GM12878 (cell line): ENCODE data around the gene RRAS. TPM values are rescaled to one million over a fixed set of nuclear protein-coding genes. Genes with fewer than 3 reads are reported as not detected.

ENCODE experiments used
- ATAC-seq: fragments of 200-7000 bp; cut with Tn5 transposase; 3 replicates; pipeline ENCODE4 v1.9.1; 2020; ENCODE audit warnings: mild to moderate bottlenecking, moderate library complexity
- BruUV-seq: library from RNA; stranded (reverse); fragments of 400-500 nt; replicated peaks from 2 replicates; lab custom pipeline; 2021; lab: Mats Ljungman, UMichigan
- CTCF ChIA-PET: fragments of 300-600 bp; sonication (Branson Sonifier 250); formaldehyde crosslinking; extraction: SDS; loops from one replicate; lab custom pipeline; 2021; ENCODE audit warnings: inconsistent platforms; lab: Yijun Ruan, JAX
- POLR2A ChIA-PET: fragments of 350-600 bp; formaldehyde crosslinking; extraction: SDS; loops from one replicate; lab custom pipeline; 2021; ENCODE audit warnings: inconsistent platforms; lab: Charles Lee
- RAD21 ChIA-PET: fragments of 300-600 bp; sonication (Branson Sonifier 250); formaldehyde crosslinking; loops from one replicate; lab custom pipeline; 2023; ENCODE audit warnings: antibody characterized with exemption; ENCODE audit not compliant: unreplicated experiment; lab: Charles Lee
- SMC1A ChIA-PET: fragments of 300-600 bp; sonication (Branson Sonifier 250); formaldehyde crosslinking; loops from one replicate; lab custom pipeline; 2023; ENCODE audit not compliant: unreplicated experiment, uncharacterized antibody; lab: Charles Lee
- DNase-seq: peaks from one replicate; pipeline ENCODE4 v3.0.0-alpha.2; 2011; ENCODE audit warnings: low read depth, low spot score
- FAIRE-seq: peaks from 3 replicates; lab custom pipeline; 2011; peaks lifted over from hg19 to GRCh38; lab: Jason Lieb, UNC
- H2AFZ ChIP-seq: 2 replicates; pipeline ENCODE4 v1.6.0; 2011; ENCODE audit warnings: low read depth, low read length, control low read depth; ENCODE audit not compliant: control insufficient read depth
- H3K27ac ChIP-seq: 2 replicates; pipeline ENCODE4 v1.5.1; 2011; ENCODE audit warnings: control low read depth; ENCODE audit not compliant: control insufficient read depth, insufficient read depth
- H3K27me3 ChIP-seq, 2 experiments: replicated peaks in 1 of 2; 2 replicates each; pipeline versions ENCODE4 v1.6.0 to v1.6.1; 2011; ENCODE audit warnings: low read length in 1 of 2; ENCODE audit not compliant: control insufficient read depth in 2 of 2, insufficient read depth in 2 of 2
- H3K36me3 ChIP-seq, 2 experiments: 2 replicates each; pipeline ENCODE4 v1.5.1; 2011; ENCODE audit warnings: low read length in 1 of 2; ENCODE audit not compliant: control insufficient read depth in 2 of 2, insufficient read depth in 2 of 2
- H3K4me1 ChIP-seq: 2 replicates; pipeline ENCODE4 v1.6.1; 2011; ENCODE audit warnings: mild to moderate bottlenecking, low read length, moderate library complexity, mixed read lengths; ENCODE audit not compliant: control insufficient read depth, insufficient read depth
- H3K4me2 ChIP-seq: 2 replicates; pipeline ENCODE4 v1.6.0; 2011; ENCODE audit warnings: control low read depth; ENCODE audit not compliant: control insufficient read depth, insufficient read depth
- H3K4me3 ChIP-seq: fragments of 200-600 bp; sonication (generic); 2 replicates; pipeline ENCODE4 v1.5.1; 2016
- H3K79me2 ChIP-seq: 2 replicates; pipeline ENCODE4 v1.6.0; 2011; ENCODE audit warnings: low read length; ENCODE audit not compliant: control insufficient read depth, insufficient read depth
- H3K9ac ChIP-seq: 2 replicates; pipeline ENCODE4 v1.8.0; 2011; ENCODE audit warnings: low read length, control low read depth, mixed read lengths; ENCODE audit not compliant: control insufficient read depth, insufficient read depth
- H3K9me3 ChIP-seq: replicated peaks from 3 replicates; pipeline ENCODE4 v1.5.1; 2011; ENCODE audit warnings: mild to moderate bottlenecking, low read length; ENCODE audit not compliant: control insufficient read depth, insufficient read depth
- H4K20me1 ChIP-seq: 2 replicates; pipeline ENCODE4 v1.6.0; 2011; ENCODE audit not compliant: control insufficient read depth, insufficient read depth
- CTCF ChIP-seq, 3 experiments: IDR thresholded peaks in 2 of 3; conservative IDR thresholded peaks in 1 of 3; 2 replicates each; pipeline ENCODE4 v1.5.1; 2011; ENCODE audit warnings: low read depth in 3 of 3, low read length in 3 of 3, mild to moderate bottlenecking in 3 of 3, control low read depth in 2 of 3, moderate library complexity in 2 of 3, inconsistent platforms in 1 of 3, mixed read lengths in 1 of 3; ENCODE audit not compliant: control insufficient read depth in 2 of 3, insufficient read depth in 1 of 3; ENCODE audit errors: extremely low read depth in 1 of 3
- NKRF ChIP-seq: fragments of 450-650 bp; conservative IDR thresholded peaks from 2 replicates; pipeline ENCODE4 v1.6.1; 2017; ENCODE audit warnings: mild to moderate bottlenecking, moderate library complexity
- TCF3 ChIP-seq: IDR thresholded peaks from 2 replicates; pipeline ENCODE4 v1.6.1; 2012; ENCODE audit warnings: low read depth, mild to moderate bottlenecking, low read length, borderline replicate concordance; ENCODE audit not compliant: insufficient read depth
- whole genome bisulfite sequencing: methylation state at CpG from one replicate; pipeline ENCODE4 v1.1.6; 2016; ENCODE audit warnings: low lambda C conversion rate; ENCODE audit not compliant: insufficient replicate concordance, insufficient coverage; ENCODE audit errors: missing lambda C conversion rate; 5-methylcytosine and 5-hydroxymethylcytosine counted together
- in situ Hi-C: fragments of 300-500 bp; cut with MboI; formaldehyde crosslinking; loops from 9 replicates; pipeline ENCODE4 v1.14.3; 2018; ENCODE audit warnings: mixed read lengths
- intact Hi-C: fragments of 100-400 bp; cut with micrococcal nuclease; formaldehyde crosslinking; loops from one replicate; pipeline ENCODE4 v1.14.2; 2022; ENCODE audit not compliant: unreplicated experiment
- polyA plus RNA-seq, 11 experiments: library from polyadenylated mRNA; depleted of rRNA in 4 of 11; unstranded in 6 of 11; stranded (reverse) in 5 of 11; fragments of >200 nt; fragmentation: Nextera tagmentation in 4 of 11; fragmentation: Illumina TruSeq in 1 of 11; extraction: Ambion mirVana in 4 of 11; extraction: Trizol in 1 of 11; gene quantifications; 1 replicate in 1 of 11; 2 replicates in 10 of 11; pipeline versions ENCODE4 v1.2.1 to v1.2.3, GENCODE V29; 2011 to 2016; ENCODE audit warnings: inconsistent platforms in 2 of 11, missing spikeins in 2 of 11, low read depth in 1 of 11
- total RNA-seq, 4 experiments: library from RNA; depleted of rRNA in 3 of 4; stranded (reverse); fragments of >200 nt in 3 of 4; fragmentation: Illumina TruSeq in 1 of 4; extraction: Trizol in 1 of 4; gene quantifications; 2 replicates each; pipeline versions ENCODE4 v1.2.1 to v1.2.3, GENCODE V29; 2013 to 2021

RRAS gene
- total and polyA plus RNA-seq, 10 of the 15 experiments (the other 5 are each of a cell fraction or from before 2014, with no cell fraction given) = 0.24 to 5.8 (median 1.8) TPM

- no peak for TF ChIP-seq NKRF
Observed at GRCh38 chr19:49631014-49631588, 8.8 kb downstream of the RRAS start (continued).

GRCh38 chr19:49629659-49630058, 10.3 kb downstream of the RRAS start:
- in situ Hi-C loops (no loop called here), intact Hi-C loops (no loop called here)
- ChIA-PET SMC1A (interaction anchor here (0.7 kb wide), 1 partner anchor 49 kb away, joined by 3 read pairs; no protein-coding TSS in a partner anchor), RAD21 (interaction anchor here (1.4 kb wide), 1 partner anchor 11 kb away, joined by 5 read pairs; the partner anchor contains the start of gene RRAS), CTCF (no interaction called here), POLR2A (interaction anchor here (0.8 kb wide), 1 partner anchor 46 kb away, joined by 7 read pairs; no protein-coding TSS in a partner anchor)
- no peak for ATAC-seq
- no peak overlapping the region for H3K4me3 ChIP-seq
- no peak for DNase-seq
- FAIRE-seq = no peak
- H4K20me1 ChIP-seq = no peaks in the 10 kb centered on the region
- no peak for TF ChIP-seq TCF3
- no peak for TF ChIP-seq CTCF (IDR thresholded peaks at IDR 0.05 in 2 of 3, conservative IDR thresholded peaks at IDR 0.05 in 1 of 3; ENCODE audit: control insufficient read depth in 2 of 3, extremely low read depth in 1 of 3, insufficient read depth in 1 of 3, low read depth in 3 of 3, low read length in 3 of 3)
- H3K79me2 ChIP-seq = no peaks in the 10 kb centered on the region
- H3K4me1 ChIP-seq = no peaks in the 10 kb centered on the region
- peaks cover 2 to 6% of the 10 kb centered on the region in 2 experiments; a peak in 2 of 4 replicates for H3K36me3 ChIP-seq
- no peak overlapping the region for H3K4me2 ChIP-seq
- no peaks in the 10 kb centered on the region for H3K9me3 ChIP-seq
- H3K9ac ChIP-seq = no peak overlapping the region
- BruUV-seq = no TSS peak
- no peaks in the 10 kb centered on the region for H3K27me3 ChIP-seq
- no peak overlapping the region for H2AFZ ChIP-seq
- no peak overlapping the region for H3K27ac ChIP-seq
- 100% methylated on average over 9 of the region's 9 CpGs for WGBS
